ENCODE data around the gene ADM. TPM values are rescaled to one million over a fixed set of nuclear protein-coding genes. Genes with fewer than 3 reads are reported as not detected.
A peak's percentile ranks its signal among the peaks of the same experiment; 100 is the strongest.

ADM gene
- total RNA-seq, 1 donor from 2014 or later = 19.5 TPM

DNA sequence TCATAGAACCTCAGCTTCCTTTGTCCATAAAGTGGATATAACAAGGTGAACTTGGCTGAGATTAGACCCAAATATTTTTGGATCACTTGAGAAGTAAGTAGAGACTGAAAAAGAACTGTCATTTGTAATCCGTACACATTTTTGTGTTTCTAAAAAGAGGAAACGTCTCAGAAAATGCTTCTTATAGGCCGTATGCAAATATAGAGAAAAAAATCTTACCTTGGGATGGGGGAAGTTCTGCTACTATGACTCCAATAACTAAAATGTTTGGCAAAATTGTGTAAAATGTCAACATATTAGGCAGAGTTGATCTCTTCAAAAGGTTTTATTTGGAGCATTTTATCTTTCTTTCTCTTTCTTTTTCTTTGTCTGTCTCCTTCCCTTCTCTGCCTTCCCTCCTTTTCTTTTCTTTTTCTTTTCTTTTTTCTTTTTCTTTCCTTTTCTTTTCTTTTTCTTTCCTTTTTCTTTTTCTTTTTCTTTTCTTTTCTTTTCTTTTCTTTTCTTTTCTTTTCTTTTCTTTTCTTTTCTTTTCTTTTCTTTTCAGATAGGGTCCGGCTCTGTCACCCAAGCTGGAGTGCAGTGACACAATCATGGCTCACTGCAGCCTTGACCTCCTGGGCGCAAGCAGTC is 48.2 kb downstream of the ADM start:
- intact Hi-C loops (cut with DNase I) = no loop called here
- H3K4me3 ChIP-seq = no peak overlapping the region
- peak overlapping the region; percentile 54 for H3K27ac ChIP-seq
- no peaks in the 10 kb centered on the region for H3K27me3 ChIP-seq (ENCODE audit: low read depth)
- H3K9me3 ChIP-seq = no peaks in the 10 kb centered on the region
- ATAC-seq = no peak
- no peak for DNase-seq
- no peaks in the 10 kb centered on the region for H3K36me3 ChIP-seq
- peaks cover 22% of the 10 kb centered on the region for H3K4me1 ChIP-seq
- TF ChIP-seq, protein P1, sequence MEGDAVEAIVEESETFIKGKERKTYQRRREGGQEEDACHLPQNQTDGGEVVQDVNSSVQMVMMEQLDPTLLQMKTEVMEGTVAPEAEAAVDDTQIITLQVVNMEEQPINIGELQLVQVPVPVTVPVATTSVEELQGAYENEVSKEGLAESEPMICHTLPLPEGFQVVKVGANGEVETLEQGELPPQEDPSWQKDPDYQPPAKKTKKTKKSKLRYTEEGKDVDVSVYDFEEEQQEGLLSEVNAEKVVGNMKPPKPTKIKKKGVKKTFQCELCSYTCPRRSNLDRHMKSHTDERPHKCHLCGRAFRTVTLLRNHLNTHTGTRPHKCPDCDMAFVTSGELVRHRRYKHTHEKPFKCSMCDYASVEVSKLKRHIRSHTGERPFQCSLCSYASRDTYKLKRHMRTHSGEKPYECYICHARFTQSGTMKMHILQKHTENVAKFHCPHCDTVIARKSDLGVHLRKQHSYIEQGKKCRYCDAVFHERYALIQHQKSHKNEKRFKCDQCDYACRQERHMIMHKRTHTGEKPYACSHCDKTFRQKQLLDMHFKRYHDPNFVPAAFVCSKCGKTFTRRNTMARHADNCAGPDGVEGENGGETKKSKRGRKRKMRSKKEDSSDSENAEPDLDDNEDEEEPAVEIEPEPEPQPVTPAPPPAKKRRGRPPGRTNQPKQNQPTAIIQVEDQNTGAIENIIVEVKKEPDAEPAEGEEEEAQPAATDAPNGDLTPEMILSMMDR (IDR thresholded peaks at IDR 0.05) = no peak

DNA sequence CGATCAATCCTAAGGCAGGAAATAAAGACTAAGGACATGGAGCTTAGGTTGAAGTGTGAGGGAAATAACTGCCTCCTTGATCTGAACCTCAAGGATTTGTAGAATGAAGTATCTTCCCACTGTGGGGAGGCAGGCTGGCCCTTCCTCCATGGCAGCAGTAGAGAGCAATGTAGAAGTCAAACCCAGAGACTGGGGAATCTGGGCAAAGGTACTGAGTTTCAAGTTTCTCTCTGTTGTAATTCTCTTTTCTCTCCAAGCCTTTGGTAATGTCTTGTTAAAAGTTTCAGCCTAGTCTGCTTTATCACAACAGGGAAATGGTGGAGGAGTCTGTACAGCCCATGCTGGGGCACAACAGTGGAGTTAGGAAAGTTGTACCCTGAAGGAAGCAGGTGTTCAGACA is 49.5 kb downstream of the ADM start:
- H3K36me3 ChIP-seq = no peaks in the 10 kb centered on the region
- H3K27ac ChIP-seq = no peak overlapping the region
- DNase-seq (no peak), ATAC-seq (no peak)
- TF ChIP-seq, protein P1 (IDR thresholded peaks at IDR 0.05) = no peak
- H3K9me3 ChIP-seq = no peaks in the 10 kb centered on the region
- H3K4me1 ChIP-seq = peaks cover 22% of the 10 kb centered on the region
- no peaks in the 10 kb centered on the region for H3K27me3 ChIP-seq (ENCODE audit: low read depth)
- H3K4me3 ChIP-seq = no peak overlapping the region
- intact Hi-C loops (cut with DNase I) = no loop called here

DNA sequence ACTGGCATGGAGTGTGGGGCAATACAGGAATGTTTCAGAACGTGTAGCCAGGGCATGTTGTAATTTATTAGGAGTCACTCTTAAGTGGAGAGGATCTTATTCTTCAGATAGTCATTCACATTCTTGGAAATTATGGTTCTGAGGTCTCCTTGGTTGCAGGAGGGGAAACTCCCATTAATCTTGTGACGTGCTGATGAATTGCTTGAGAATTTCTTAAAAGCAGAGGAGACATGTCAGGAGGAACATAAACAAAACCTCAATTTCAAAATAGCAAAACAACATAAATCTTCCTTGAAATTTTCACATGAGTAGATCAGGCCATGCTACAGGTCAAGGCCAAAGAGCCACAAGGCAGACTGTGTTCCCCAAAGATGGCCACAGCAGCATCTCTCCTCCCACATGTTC is 50.4 kb downstream of the ADM start:
- Histone ChIP-seq H3K27ac (no peak overlapping the region), H3K36me3 (no peaks in the 10 kb centered on the region), H3K4me3 (no peak overlapping the region), H3K9me3 (no peaks in the 10 kb centered on the region), H3K4me1 (peaks cover 22% of the 10 kb centered on the region), H3K27me3 (ENCODE audit: low read depth) (no peaks in the 10 kb centered on the region)
- TF ChIP-seq, protein P1 (IDR thresholded peaks at IDR 0.05) = no peak
- DNase-seq = no peak
- no peak for ATAC-seq
- intact Hi-C loops (cut with DNase I) = no loop called here

DNA sequence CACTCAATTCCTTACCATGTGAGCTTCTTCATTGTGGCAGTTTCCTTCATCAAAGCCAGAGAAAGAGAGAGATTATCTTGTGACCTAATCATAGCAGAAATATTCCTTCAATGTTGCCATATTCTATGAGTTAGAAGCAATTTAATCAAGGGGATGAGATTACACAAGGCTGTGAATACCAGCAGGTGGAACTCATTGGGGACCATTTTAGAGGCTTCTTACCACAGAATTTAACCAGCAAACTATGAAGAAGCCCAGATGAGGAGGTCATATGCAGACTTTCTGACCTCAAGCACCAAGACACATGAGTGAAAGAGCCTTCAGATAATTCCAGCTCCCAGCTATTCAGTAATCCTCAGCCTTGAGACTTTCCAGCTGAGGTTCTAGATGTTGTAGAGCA is 51.3 kb downstream of the ADM start:
- TF ChIP-seq, protein P1 (IDR thresholded peaks at IDR 0.05) = no peak
- Histone ChIP-seq H3K27me3 (ENCODE audit: low read depth) (no peaks in the 10 kb centered on the region), H3K27ac (no peak overlapping the region), H3K4me3 (no peak overlapping the region), H3K36me3 (no peaks in the 10 kb centered on the region), H3K9me3 (no peaks in the 10 kb centered on the region), H3K4me1 (peaks cover 17% of the 10 kb centered on the region)
- intact Hi-C loops (cut with DNase I) = no loop called here
- DNase-seq (no peak), ATAC-seq (no peak)

Other genes starting within 250 kb of the ADM start
- gene SBF2, start 10.9 kb upstream of the ADM start, total RNA-seq = 41.3 TPM
- 9.8 TPM for gene AMPD3, start 150.2 kb downstream of the ADM start, total RNA-seq
- gene RNF141, start 236.1 kb downstream of the ADM start, total RNA-seq = 55.2 TPM